Anterior cingulate cortex (tissue), 58 donors: ENCODE results near the gene METRNL.

Experiments
- DNase-seq, 58 donors: peaks; one replicate each; lab custom pipeline; 2025; lab: John Stamatoyannopoulos, UW

The METRNL gene

GRCh38 chr17:83088451-83088850 lies 9.0 kb downstream of the METRNL start:
- DNase-seq, result no peak

GRCh38 chr17:83088909-83089308 lies 9.5 kb downstream of the METRNL start:
- DNase-seq, result no peak

- no peak for DNase-seq
These were observed 10.1 kb downstream of the METRNL start for GRCh38 chr17:83089328-83090132.

- no peak for DNase-seq
These were observed 11.2 kb downstream of the METRNL start for GRCh38 chr17:83090444-83091256.

- peak in 1 of 58 donors; percentile 9 for DNase-seq
These were observed 12.1 kb downstream of the METRNL start for GRCh38 chr17:83091257-83092141.

GRCh38 chr17:83092186-83092585 lies 12.8 kb downstream of the METRNL start:
- no peak for DNase-seq

- no peak for DNase-seq
These were observed 13.5 kb downstream of the METRNL start for GRCh38 chr17:83092931-83093330.

- DNase-seq, result no peak
These were observed 14.1 kb downstream of the METRNL start for GRCh38 chr17:83093506-83093905.

- DNase-seq, result no peak
These were observed 14.9 kb downstream of the METRNL start for GRCh38 chr17:83094291-83094690.

- no peak for DNase-seq
These were observed 15.6 kb downstream of the METRNL start for GRCh38 chr17:83095016-83095415.

- no peak for DNase-seq
These were observed 17.2 kb downstream of the METRNL start for GRCh38 chr17:83096401-83097224.

- no peak for DNase-seq
These were observed 18.4 kb downstream of the METRNL start for GRCh38 chr17:83097831-83098230.

- DNase-seq, result no peak
These were observed 19.1 kb downstream of the METRNL start for GRCh38 chr17:83098241-83099085.

- DNase-seq, result no peak
These were observed 19.7 kb downstream of the METRNL start for GRCh38 chr17:83099086-83099555.

GRCh38 chr17:83099570-83100181 lies 20.3 kb downstream of the METRNL start:
- no peak for DNase-seq

GRCh38 chr17:83100220-83100852 lies 20.9 kb downstream of the METRNL start:
- DNase-seq, result no peak

- DNase-seq, result no peak
These were observed 21.5 kb downstream of the METRNL start for GRCh38 chr17:83100853-83101391.
